HTR-8/SVneo (cell line): ENCODE results near the gene SLC45A3.
A peak's percentile ranks its signal among the peaks of the same experiment; 100 is the strongest.

ENCODE experiments used
- DNase-seq: peaks from one replicate; pipeline ENCODE4 v3.0.0; 2011; ENCODE audit warnings: low spot score, mixed read lengths; ENCODE audit not compliant: insufficient read length
- FAIRE-seq: peaks from 2 replicates; lab custom pipeline; 2011; peaks lifted over from hg19 to GRCh38; lab: Jason Lieb, UNC

SLC45A3 gene

GRCh38 chr1:205670611-205671430 lies 9.5 kb downstream of the SLC45A3 start:
- DNase-seq (no peak), FAIRE-seq (no peak)

- FAIRE-seq (no peak), DNase-seq (no peak)
Measured at GRCh38 chr1:205670150-205670446, 10.2 kb downstream of the SLC45A3 start.

- no peak for DNase-seq
Measured at GRCh38 chr1:205669341-205670149, 10.8 kb downstream of the SLC45A3 start.

GRCh38 chr1:205668951-205669340 lies 11.4 kb downstream of the SLC45A3 start:
- FAIRE-seq: no peak

More at GRCh38 chr1:205669341-205670149, 10.8 kb downstream of the SLC45A3 start:
- FAIRE-seq: no peak

GRCh38 chr1:205667909-205668643 lies 12.2 kb downstream of the SLC45A3 start:
- DNase-seq (no peak), FAIRE-seq (no peak)

More at GRCh38 chr1:205668951-205669340, 11.4 kb downstream of the SLC45A3 start:
- DNase-seq: no peak

- no peak for FAIRE-seq
- DNase-seq: no peak
Measured at GRCh38 chr1:205666372-205667166, 13.7 kb downstream of the SLC45A3 start.

GRCh38 chr1:205665201-205666045 lies 14.9 kb downstream of the SLC45A3 start:
- no peak for DNase-seq
- FAIRE-seq: no peak

- FAIRE-seq: no peak
- no peak for DNase-seq
Measured at GRCh38 chr1:205664399-205665017, 15.8 kb downstream of the SLC45A3 start.

- DNase-seq (no peak), FAIRE-seq (no peak)
Measured at GRCh38 chr1:205663286-205663936, 16.9 kb downstream of the SLC45A3 start.

GRCh38 chr1:205662791-205663190 lies 17.5 kb downstream of the SLC45A3 start:
- no peak for FAIRE-seq

GRCh38 chr1:205662135-205662738 lies 18.1 kb downstream of the SLC45A3 start:
- DNase-seq: no peak

More at GRCh38 chr1:205662791-205663190, 17.5 kb downstream of the SLC45A3 start:
- DNase-seq: no peak

GRCh38 chr1:205661429-205662134 lies 18.7 kb downstream of the SLC45A3 start:
- no peak for FAIRE-seq
- no peak for DNase-seq

More at GRCh38 chr1:205662135-205662738, 18.1 kb downstream of the SLC45A3 start:
- FAIRE-seq: no peak

GRCh38 chr1:205660361-205660760 lies 19.9 kb downstream of the SLC45A3 start:
- DNase-seq (no peak), FAIRE-seq (no peak)

GRCh38 chr1:205658943-205659581 lies 21.2 kb downstream of the SLC45A3 start:
- peak; percentile 81 for DNase-seq
- no peak for FAIRE-seq

GRCh38 chr1:205656236-205656635 lies 24.1 kb downstream of the SLC45A3 start:
- FAIRE-seq: no peak

GRCh38 chr1:205652984-205653383 lies 27.3 kb downstream of the SLC45A3 start:
- FAIRE-seq (no peak), DNase-seq (no peak)

More at GRCh38 chr1:205656236-205656635, 24.1 kb downstream of the SLC45A3 start:
- DNase-seq: no peak
